DOHH2 (cell line): ENCODE data around the gene INPPL1.
"Not testable (repeated sequence)": the region's sequence is repeated elsewhere in the genome, so short reads cannot be mapped to it uniquely, and the experiment has no call there.

Experiments
- EZH2phosphoT487 ChIP-seq: fragments of 200-600 bp; sonication (generic); IDR thresholded peaks from 2 replicates; pipeline ENCODE4 v1.6.1; 2017; ENCODE audit warnings: borderline replicate concordance, mild to moderate bottlenecking, antibody characterized with exemption, low read length, moderate library complexity, mixed read lengths
- TF ChIP-seq, protein P1 (sequence below): fragments of 200-600 bp; sonication (generic); IDR thresholded peaks from one replicate; pipeline ENCODE4 v1.5.1; 2014; ENCODE audit warnings: antibody characterized with exemption, mild to moderate bottlenecking, low read depth, low read length; ENCODE audit not compliant: poor library complexity, severe bottlenecking

DNA sequence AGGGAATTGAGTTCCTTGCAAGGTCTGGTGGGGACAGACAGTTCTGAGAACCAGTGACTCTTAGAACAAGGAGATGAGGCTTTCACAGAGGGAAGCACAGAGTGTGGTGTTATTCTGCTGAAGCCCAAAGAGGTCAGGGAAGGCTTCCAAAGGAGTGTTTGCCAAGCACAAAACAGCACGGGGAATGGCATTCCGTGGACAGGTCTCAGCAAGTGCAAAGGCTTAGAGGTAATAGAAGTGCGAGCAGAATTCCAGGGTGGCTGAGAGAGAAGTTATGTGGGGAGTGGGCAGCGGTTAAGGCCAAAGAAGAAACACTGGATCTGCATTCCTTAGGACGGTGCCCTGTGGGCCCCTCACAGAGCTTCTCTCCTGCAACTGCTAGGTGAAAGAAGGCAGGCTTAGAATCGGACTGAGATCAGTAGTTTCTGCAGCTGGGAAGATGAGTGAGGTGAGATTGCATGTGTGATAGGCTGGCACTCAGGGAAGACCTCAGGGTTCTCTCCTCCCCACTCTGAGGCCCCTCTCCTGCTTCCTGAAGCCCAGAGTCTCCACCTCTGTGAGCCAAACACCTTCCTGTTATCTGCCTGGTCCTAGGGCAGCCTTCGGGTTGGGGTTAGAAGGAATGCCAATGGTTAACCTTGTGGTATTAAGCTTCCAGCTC lies 43.5 kb upstream of the INPPL1 start:
- TF ChIP-seq, protein P1, sequence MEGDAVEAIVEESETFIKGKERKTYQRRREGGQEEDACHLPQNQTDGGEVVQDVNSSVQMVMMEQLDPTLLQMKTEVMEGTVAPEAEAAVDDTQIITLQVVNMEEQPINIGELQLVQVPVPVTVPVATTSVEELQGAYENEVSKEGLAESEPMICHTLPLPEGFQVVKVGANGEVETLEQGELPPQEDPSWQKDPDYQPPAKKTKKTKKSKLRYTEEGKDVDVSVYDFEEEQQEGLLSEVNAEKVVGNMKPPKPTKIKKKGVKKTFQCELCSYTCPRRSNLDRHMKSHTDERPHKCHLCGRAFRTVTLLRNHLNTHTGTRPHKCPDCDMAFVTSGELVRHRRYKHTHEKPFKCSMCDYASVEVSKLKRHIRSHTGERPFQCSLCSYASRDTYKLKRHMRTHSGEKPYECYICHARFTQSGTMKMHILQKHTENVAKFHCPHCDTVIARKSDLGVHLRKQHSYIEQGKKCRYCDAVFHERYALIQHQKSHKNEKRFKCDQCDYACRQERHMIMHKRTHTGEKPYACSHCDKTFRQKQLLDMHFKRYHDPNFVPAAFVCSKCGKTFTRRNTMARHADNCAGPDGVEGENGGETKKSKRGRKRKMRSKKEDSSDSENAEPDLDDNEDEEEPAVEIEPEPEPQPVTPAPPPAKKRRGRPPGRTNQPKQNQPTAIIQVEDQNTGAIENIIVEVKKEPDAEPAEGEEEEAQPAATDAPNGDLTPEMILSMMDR: not testable (repeated sequence)
- not testable (repeated sequence) for TF ChIP-seq EZH2phosphoT487
